NCI-H2227 treated with DMSO at 0.1 percent for 48 hours (cell line): Measurements from ENCODE around the gene DNAJC5.
"Not testable (repeated sequence)": the region's sequence is repeated elsewhere in the genome, so short reads cannot be mapped to it uniquely, and the experiment has no call there.

Source experiments
- DNase-seq: peaks from one replicate; lab custom pipeline; 2025; lab: John Stamatoyannopoulos, UW

Gene DNAJC5

DNA sequence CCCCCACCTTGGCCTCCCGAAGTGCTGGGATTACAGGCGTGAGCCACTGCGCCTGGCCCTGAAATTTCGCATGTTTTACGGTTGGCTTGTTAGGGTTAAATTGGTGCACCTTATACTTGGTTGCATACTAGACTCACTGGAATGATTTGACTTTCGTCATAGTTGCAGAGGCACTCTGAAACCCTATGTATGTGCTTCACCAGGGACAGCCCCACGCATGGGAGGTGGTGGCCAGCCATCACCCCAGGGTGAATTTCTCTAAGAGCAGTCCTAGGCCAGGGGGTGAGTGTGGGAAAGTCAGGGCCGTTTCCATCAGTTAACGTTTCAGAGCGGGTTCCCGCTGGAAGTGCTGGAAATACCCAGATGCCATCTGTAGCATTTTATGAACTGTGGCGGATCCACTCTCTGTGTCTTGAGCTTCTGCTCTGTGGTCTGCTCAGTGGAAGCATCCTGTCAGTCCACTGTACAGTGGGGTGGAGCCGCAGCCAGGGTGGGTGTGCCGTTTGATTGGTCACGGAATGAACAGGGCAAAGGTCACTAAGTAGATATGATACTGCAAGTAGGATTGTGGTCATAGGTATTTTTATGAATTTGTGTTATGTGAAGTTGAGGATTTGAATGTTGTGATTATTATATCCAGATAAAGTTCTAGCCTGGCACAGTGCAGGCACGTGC lies 13.2 kb downstream of the DNAJC5 start:
- no peak for DNase-seq

- DNase-seq: peak; percentile 12
Observed at GRCh38 chr20:63911176-63911575, 16.2 kb downstream of the DNAJC5 start.

DNA sequence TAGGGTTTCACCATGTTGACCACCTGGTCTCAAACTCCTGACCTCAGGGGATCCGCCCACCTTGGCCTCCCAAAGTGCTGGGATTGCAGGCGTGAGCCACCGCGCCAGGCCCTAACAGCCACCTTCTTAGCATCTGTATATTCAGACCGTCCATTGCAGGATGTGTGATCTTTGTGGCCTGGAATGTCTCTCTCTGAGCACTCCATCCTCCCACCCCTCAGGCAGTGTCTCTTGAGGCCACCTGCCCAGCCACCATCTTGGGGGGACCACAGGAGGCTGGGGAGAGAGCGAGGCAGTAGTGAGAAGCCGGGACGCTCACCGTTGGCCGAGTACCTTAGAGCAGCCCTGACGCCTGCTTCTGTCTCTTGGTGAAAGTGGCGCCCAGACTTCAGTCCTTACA lies 18.8 kb downstream of the DNAJC5 start:
- DNase-seq: no peak

GRCh38 chr20:63915471-63915870 lies 20.5 kb downstream of the DNAJC5 start:
- DNase-seq: no peak

DNA sequence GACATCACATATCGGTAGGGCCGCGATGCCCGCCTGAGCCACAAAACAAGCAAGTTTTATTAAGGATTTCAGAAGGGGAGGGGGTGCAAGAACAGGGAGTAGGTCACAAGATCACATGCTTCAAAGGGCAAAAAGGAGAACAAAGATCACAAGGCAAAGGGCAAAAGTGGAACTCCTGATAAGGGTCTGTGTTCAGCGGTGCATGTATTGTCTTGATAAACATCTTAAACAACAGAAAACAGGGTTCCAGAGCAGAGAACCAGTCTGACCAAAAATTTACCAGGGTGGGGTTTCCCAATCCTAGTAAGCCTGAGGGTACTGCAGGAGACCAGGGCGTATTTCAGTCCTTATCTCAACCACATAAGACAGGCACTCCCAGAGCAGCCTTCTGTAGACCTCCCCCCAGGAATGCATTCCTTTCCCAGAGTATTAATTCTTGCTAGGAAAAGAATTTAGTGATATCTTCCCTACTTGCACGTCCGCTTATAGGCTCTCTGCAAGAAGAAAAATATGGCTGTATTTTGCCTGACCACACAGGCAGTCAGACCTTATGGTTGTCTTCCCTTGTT lies 21.5 kb downstream of the DNAJC5 start:
- not testable (repeated sequence) for DNase-seq

DNA sequence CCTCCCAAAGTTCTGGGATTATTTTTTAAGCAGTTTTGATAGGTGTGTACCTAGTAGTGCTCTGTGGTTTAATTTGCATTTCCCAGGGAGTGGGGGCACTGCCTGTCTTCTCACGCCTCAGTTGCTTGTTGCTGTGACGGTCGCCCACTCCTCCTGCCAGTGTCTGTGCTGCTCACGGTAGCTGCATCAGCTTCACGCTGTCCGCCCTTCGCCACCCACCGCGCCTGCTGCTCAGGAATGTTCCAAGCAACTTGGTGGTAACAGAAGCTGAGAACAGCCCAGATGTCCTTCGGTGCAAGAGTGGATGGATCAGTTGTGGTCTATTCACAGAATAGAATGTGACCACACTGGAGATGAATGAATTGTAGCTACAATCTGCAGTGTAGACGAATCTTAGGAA lies 22.9 kb downstream of the DNAJC5 start:
- DNase-seq: no peak

DNA sequence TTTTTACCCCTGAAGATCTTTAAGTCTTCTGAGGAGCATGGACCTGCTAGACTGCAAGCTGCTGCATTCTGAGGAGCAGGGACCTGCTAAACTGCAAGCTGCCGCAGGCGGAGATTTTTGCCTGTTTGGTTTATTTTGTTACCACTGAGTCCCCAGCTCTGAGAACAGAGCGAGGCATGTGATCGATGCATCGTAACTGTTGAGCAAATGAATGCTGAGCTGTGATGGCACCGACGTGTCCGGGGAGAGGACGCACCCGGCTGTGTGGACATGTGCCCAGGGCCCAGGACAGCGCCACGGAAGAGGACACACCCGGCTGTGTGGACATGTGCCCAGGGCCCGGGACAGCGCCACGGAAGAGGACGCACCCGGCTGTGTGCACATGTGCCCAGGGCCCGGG lies 24.2 kb downstream of the DNAJC5 start:
- DNase-seq: no peak

GRCh38 chr20:63920226-63920625 lies 25.3 kb downstream of the DNAJC5 start:
- no peak for DNase-seq

GRCh38 chr20:63923651-63924050 lies 28.7 kb downstream of the DNAJC5 start:
- no peak for DNase-seq

GRCh38 chr20:63924241-63924640 lies 29.3 kb downstream of the DNAJC5 start:
- no peak for DNase-seq

DNA sequence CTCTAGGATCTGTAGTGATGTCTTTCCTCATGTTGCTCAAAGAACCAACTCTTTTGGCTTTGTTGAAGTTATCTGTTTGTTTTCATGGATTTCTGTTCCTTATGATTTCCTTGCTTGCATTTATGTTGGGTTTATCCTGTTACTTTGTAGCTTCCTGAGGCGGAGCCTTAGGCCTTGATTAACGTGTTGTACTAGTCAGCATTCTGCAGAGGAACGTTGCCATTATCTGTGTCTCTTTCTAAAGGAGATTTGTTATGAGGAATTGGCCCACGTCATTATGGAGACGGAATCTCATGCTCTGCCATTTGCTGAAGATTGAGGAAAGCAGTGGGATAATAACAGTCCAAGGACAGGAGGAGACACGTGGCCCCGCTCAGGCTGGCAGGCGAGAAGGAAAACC lies 31.4 kb downstream of the DNAJC5 start:
- no peak for DNase-seq

DNA sequence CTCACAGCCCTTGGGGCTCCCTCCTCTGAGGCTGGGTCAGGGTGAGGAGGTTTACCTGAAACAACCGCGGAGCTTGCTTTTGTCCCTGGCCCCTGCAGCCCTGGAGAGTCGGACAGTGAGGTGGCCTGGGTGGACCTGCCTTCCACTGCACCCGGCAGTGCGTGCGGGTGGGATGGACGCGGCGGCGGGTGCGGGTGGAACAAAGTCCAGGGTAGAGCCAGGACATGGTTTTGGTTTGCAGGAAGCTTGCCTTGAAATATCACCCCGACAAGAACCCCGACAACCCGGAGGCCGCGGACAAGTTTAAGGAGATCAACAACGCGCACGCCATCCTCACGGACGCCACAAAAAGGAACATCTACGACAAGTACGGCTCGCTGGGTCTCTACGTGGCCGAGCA lies 34.1 kb downstream of the DNAJC5 start:
- DNase-seq: no peak

DNA sequence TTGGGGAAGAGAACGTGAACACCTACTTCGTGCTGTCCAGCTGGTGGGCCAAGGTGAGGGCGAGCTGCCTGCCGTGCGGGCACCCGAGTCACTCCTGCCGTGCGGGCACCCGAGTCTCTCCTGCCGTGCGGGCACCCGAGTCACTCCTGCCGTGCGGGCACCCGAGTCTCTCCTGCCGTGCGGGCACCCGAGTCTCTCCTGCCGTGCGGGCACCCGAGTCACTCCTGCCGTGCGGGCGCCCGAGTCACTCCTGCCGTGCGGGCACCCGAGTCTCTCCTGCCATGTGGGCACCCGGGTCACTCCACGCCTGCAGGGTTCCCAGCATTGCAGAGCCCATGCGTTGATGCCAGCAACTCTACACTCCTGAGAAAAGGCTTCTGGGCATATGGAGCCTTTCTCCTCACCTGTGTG lies 34.6 kb downstream of the DNAJC5 start:
- DNase-seq: not testable (repeated sequence)

- DNase-seq: no peak
Observed at GRCh38 chr20:63930971-63931553, 36.1 kb downstream of the DNAJC5 start.

GRCh38 chr20:63931735-63932134 lies 36.8 kb downstream of the DNAJC5 start:
- no peak for DNase-seq

- DNase-seq: no peak
Observed at GRCh38 chr20:63932606-63933160, 37.8 kb downstream of the DNAJC5 start.

DNA sequence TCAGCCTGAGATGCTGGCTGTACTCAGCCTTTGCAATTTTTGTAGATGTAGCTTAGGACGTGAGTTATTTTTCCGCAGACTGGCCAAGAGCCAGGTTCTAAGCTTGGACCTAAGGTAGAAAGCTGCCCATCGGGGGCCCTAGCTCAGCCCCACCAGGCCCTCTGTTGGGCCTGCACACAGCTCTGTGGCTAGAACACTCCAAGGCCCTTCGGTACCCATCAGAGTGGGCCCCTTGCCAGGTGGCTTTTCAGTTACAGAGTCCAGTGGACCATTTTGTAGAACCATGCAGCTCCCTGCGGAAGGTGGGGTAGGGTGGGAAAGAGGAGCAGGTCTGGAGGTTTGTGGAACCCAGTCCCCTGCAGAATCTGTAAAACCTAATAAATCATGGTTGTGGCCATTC lies 38.7 kb downstream of the DNAJC5 start:
- no peak for DNase-seq

DNA sequence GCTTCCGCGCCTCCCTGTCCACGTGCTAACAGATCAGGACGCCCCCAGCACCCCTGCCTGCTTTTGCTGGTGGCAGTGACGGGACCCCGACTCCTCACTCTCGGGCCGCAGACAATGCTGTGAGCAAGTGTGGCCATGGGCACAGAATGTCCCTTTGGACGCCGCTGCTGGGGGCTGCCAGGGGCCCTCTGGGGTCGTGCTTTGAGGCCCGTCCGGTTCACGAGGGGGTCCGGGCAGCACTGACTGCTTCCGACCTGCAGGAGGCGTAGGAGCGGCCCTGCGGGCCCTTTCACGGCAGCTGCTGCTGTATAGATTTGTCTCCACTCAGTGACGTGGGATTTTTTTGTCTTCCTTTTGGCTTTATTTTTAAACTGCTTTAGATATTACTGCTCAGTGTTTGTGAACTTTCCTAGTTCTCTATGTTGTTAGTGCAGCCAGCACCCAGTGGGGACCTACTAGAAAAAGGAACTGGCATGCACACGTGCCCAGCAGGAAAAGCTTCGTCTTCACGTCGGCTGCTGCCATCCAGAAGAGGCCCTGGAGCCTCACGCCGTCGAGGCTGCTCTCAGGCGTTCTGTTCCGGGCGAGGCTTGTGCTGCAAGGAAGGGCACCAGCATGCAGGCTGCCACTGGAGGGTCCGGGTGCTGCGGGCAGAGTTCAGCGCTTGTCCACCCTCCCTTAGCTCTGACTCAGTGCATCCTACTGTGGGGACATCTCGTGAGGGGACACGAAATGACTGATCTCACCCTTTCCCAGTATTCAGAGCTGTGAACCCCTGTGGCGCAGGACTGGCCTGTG lies 39.5 kb downstream of the DNAJC5 start:
- DNase-seq: no peak

DNA sequence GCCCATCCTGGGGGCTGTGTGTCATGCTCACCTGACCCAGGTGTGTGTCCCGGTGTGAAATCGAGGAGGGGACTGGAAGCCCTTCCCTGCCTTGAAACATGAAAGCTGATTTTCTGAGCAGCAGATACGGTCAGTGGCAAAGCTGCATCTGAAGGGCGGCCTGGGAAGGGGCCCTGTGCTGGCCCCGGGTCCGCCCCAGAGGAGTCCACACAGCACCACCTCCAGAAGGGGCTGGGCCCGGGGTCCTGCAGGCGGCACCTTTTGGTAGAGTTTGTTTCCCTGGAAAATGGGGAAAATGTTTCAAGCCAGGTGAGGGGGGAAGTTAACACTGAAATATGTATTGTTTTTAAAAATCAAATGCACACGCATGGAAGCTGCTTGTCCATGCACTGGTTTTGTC lies 40.5 kb downstream of the DNAJC5 start:
- DNase-seq: no peak

GRCh38 chr20:63937596-63937995 lies 42.7 kb downstream of the DNAJC5 start:
- DNase-seq: no peak

GRCh38 chr20:63939061-63939935 lies 44.4 kb downstream of the DNAJC5 start:
- no peak for DNase-seq

DNA sequence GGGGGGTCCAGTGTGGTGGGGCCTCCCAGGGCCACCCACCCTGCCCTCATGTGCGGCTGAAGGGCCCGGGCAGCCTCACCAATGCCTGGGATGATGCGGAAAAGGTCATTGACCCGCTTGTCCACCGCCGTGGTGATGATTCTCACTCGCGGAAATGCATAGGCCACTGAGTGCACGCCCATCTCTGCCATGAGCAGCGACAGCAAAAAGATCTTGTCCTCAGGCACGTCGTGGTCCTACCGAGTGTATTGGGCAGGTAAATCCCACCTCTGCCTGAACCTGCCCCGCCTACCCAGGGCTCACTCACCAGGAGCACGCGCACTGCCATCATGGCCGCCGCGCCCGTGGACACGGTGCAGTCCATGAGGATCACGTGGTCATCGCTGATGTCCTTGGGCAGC lies 45.1 kb downstream of the DNAJC5 start:
- DNase-seq: no peak
